ENCODE results near the gene AGXT. TPM values are rescaled to one million over a fixed set of nuclear protein-coding genes. Genes with fewer than 3 reads are reported as not detected.

AGXT gene
- total and polyA plus RNA-seq, 2 of the 8 experiments (the other 6 are each of a cell fraction or from before 2014, with no cell fraction given): 0.03 TPM; not detected in 1

GRCh38 chr2:240865391-240865790 is 3.2 kb upstream of the AGXT start:
- Histone ChIP-seq H2AFZ (ENCODE audit: low read length) (no peak overlapping the region), H2AK5ac (ENCODE audit: low read depth, low read length) (no peak overlapping the region), H2BK12ac (ENCODE audit: low read depth, low read length) (no peak overlapping the region; the same call in 1 of the 2 replicates), H3K18ac (ENCODE audit: extremely low read depth, low read length) (no peak overlapping the region), H3K9me3 (ENCODE audit: insufficient read depth in 2 of 2, low read depth in 1 of 2, low read length in 1 of 2) (no peaks in the 10 kb centered on the region), H4K8ac (ENCODE audit: extremely low read depth, insufficient read depth, low read length) (no peak overlapping the region), H4K91ac (replicated peaks; ENCODE audit: insufficient read length, low read length) (no peak overlapping the region), H3K27ac (ENCODE audit: low read depth, low read length) (no peak overlapping the region), H2BK20ac (ENCODE audit: low read length) (no peak overlapping the region), H4K5ac (ENCODE audit: insufficient read length, low read depth, low read length) (no peak overlapping the region), H3K4me2 (ENCODE audit: insufficient read depth in 1 of 2, low read depth in 2 of 2, low read length in 2 of 2) (no peak overlapping the region), H2BK5ac (ENCODE audit: low read depth, low read length) (no peak overlapping the region), H3K23me2 (ENCODE audit: low read depth, low read length) (no peaks in the 10 kb centered on the region), H3K27me3 (replicated peaks in 1 of 4; ENCODE audit: control insufficient read depth in 3 of 4, extremely low read depth in 1 of 4, insufficient read depth in 3 of 4, low read length in 3 of 4) (no peaks in the 10 kb centered on the region), H3K56ac (replicated peaks; ENCODE audit: insufficient read length, low read depth, low read length) (no peak overlapping the region), H3K36me3 (ENCODE audit: control insufficient read depth in 2 of 4, insufficient read depth in 4 of 4, low read length in 3 of 4) (no peaks in the 10 kb centered on the region), H3K4me1 (replicated peaks in 1 of 4; ENCODE audit: control insufficient read depth in 3 of 4, insufficient read depth in 4 of 4, low read length in 3 of 4) (no peaks in the 10 kb centered on the region), H3K4me3 (ENCODE audit: extremely low read depth in 1 of 4, insufficient read depth in 2 of 4, low read depth in 3 of 4, low read length in 4 of 4) (no peak overlapping the region), H3K79me1 (ENCODE audit: low read depth, low read length) (no peaks in the 10 kb centered on the region), H3K14ac (ENCODE audit: insufficient read length) (no peak overlapping the region), H2BK15ac (ENCODE audit: low read length) (no peak overlapping the region), H2BK120ac (replicated peaks; ENCODE audit: low read depth, low read length) (no peak overlapping the region), H3K79me2 (ENCODE audit: control insufficient read depth in 1 of 2, insufficient read depth in 2 of 2, low read length in 2 of 2) (no peaks in the 10 kb centered on the region), H4K20me1 (replicated peaks in 1 of 2; ENCODE audit: control insufficient read depth in 1 of 2, insufficient read depth in 2 of 2, low read length in 2 of 2) (no peaks in the 10 kb centered on the region), H3K4ac (replicated peaks; ENCODE audit: insufficient read length, low read depth, low read length) (no peak overlapping the region), H3K23ac (ENCODE audit: insufficient read length) (no peak overlapping the region), H3K9ac (replicated peaks in 1 of 4; ENCODE audit: extremely low read depth in 1 of 4, low read depth in 3 of 4, low read length in 3 of 4) (no peak overlapping the region)
- CTCF ChIA-PET (ENCODE audit: partially characterized antibody): interaction anchor here (0.7 to 3.8 kb wide), 5 partner anchors 8 to 136 kb away, joined by 5 to 15 read pairs (median 7); no protein-coding TSS in a partner anchor
- WGBS, 2 experiments (ENCODE audit: extremely low coverage in 1 of 2, insufficient coverage in 1 of 2, insufficient read length in 1 of 2, insufficient replicate concordance in 2 of 2, low coverage in 1 of 2, low lambda C conversion rate in 2 of 2, missing lambda C conversion rate in 1 of 2): 90% methylated on average over 5 of the region's 5 CpGs; no CpG with 5 or more reads in 1 of the 2 experiments
- DNase-seq (ENCODE audit: low read depth in 1 of 2, low spot score in 2 of 2) (no peak), FAIRE-seq (no peak)
- POLR2A ChIA-PET (ENCODE audit: partially characterized antibody): no interaction called here
- no peak for TF ChIP-seq RNF2 (IDR thresholded peaks at IDR 0.05; ENCODE audit: borderline replicate concordance, low read depth, low read length, missing control alignments, poor library complexity, severe bottlenecking)
- TF ChIP-seq FOSL1 (IDR thresholded peaks at IDR 0.05; ENCODE audit: insufficient read depth, low read depth, low read length): no peak
- no peak for TF ChIP-seq ATF3 (IDR thresholded peaks at IDR 0.05; ENCODE audit: insufficient read depth, low read depth, low read length)
- no peak for TF ChIP-seq CTCF (IDR thresholded peaks at IDR 0.05; ENCODE audit: control extremely low read depth in 1 of 3, insufficient read depth in 1 of 3, low read depth in 1 of 3, low read length in 3 of 3)
- no peak for TF ChIP-seq MAX (IDR thresholded peaks at IDR 0.05)
- no peak for TF ChIP-seq KDM4A (IDR thresholded peaks at IDR 0.05; ENCODE audit: low read depth, low read length, severe bottlenecking)
- TF ChIP-seq ASH2L (IDR thresholded peaks at IDR 0.05; ENCODE audit: low read length): no peak
- no peak for TF ChIP-seq NRF1 (IDR thresholded peaks at IDR 0.05; ENCODE audit: low read depth, low read length)
- TF ChIP-seq JUND (IDR thresholded peaks at IDR 0.05; ENCODE audit: low read length): no peak
- TF ChIP-seq CBX8 (IDR thresholded peaks at IDR 0.05; ENCODE audit: borderline replicate concordance, low read depth, low read length): no peak
- TF ChIP-seq SP2 (IDR thresholded peaks at IDR 0.05; ENCODE audit: low read length): no peak

Data from H1 (cell line).